SKM-1 treated with dmso at 0.1 percent for 144 hours (cell line): ENCODE data around the gene TSPAN18.
A peak's percentile ranks its signal among the peaks of the same experiment; 100 is the strongest.

ENCODE experiments used
- DNase-seq: peaks from one replicate; lab custom pipeline; 2025; ENCODE audit not compliant: unreplicated experiment; lab: John Stamatoyannopoulos, UW

The TSPAN18 gene

GRCh38 chr11:44793350-44794090 lies 66.8 kb downstream of the TSPAN18 start:
- no peak for DNase-seq

GRCh38 chr11:44795803-44796535 lies 69.2 kb downstream of the TSPAN18 start:
- DNase-seq, result no peak

- DNase-seq, result no peak
Observed at GRCh38 chr11:44797051-44797450, 70.3 kb downstream of the TSPAN18 start.

GRCh38 chr11:44797886-44798606 lies 71.3 kb downstream of the TSPAN18 start:
- no peak for DNase-seq

- no peak for DNase-seq
Observed at GRCh38 chr11:44798607-44798972, 71.8 kb downstream of the TSPAN18 start.

- DNase-seq, result no peak
Observed at GRCh38 chr11:44799012-44799411, 72.2 kb downstream of the TSPAN18 start.

- DNase-seq, result no peak
Observed at GRCh38 chr11:44802347-44802746, 75.6 kb downstream of the TSPAN18 start.

GRCh38 chr11:44803009-44803408 lies 76.2 kb downstream of the TSPAN18 start:
- no peak for DNase-seq

GRCh38 chr11:44804449-44805437 lies 78.0 kb downstream of the TSPAN18 start:
- no peak for DNase-seq

- DNase-seq, result no peak
Observed at GRCh38 chr11:44805596-44805995, 78.8 kb downstream of the TSPAN18 start.

GRCh38 chr11:44808053-44808753 lies 81.4 kb downstream of the TSPAN18 start:
- DNase-seq, result no peak

- no peak for DNase-seq
Observed at GRCh38 chr11:44809283-44809682, 82.5 kb downstream of the TSPAN18 start.

- no peak for DNase-seq
Observed at GRCh38 chr11:44811841-44812448, 85.2 kb downstream of the TSPAN18 start.

GRCh38 chr11:44812971-44813370 lies 86.2 kb downstream of the TSPAN18 start:
- no peak for DNase-seq

- DNase-seq, result peak; percentile 28
Observed at GRCh38 chr11:44813401-44813800, 86.6 kb downstream of the TSPAN18 start.

- peak; percentile 92 for DNase-seq
Observed at GRCh38 chr11:44814881-44815592, 88.3 kb downstream of the TSPAN18 start.

- no peak for DNase-seq
Observed at GRCh38 chr11:44815917-44816456, 89.2 kb downstream of the TSPAN18 start.

GRCh38 chr11:44816761-44817160 lies 90.0 kb downstream of the TSPAN18 start:
- DNase-seq, result no peak
